Measurements from ENCODE around the gene VGF. TPM values are rescaled to one million over a fixed set of nuclear protein-coding genes. Genes with fewer than 3 reads are reported as not detected.
"Not testable (repeated sequence)": the region's sequence is repeated elsewhere in the genome, so short reads cannot be mapped to it uniquely, and the experiment has no call there.

VGF gene
- total and polyA plus RNA-seq, 4 experiments from 2014 or later = not detected

DNA sequence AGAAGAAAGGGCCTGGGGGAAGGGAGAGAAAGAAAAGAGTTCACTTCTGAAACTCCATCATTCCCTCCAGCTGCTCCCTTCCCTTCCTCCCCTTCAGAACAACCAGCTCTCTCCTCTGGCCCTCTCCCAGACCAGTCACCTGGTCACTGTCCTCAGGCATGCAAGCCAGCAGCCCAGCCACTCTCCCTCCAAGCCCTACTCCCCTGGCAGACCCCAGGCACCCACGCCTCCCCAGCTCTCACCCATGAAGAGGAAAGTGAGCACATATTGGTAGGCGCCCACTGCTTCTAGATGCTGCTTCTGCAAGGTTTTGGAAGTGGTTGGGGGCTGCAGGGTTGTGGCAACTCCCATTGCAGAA is 35.1 kb upstream of the VGF start:
- H3K27ac ChIP-seq (ENCODE audit: low read depth, low read length) = no peak overlapping the region
- intact Hi-C loops (cut with micrococcal nuclease) = no loop called here
- Mint-ChIP-seq H3K27ac (no peak overlapping the region), H3K4me3 (no peak overlapping the region), H3K36me3 (peaks cover 0 to 3% of the 10 kb centered on the region in 2 donors), H3K27me3 (peaks cover 11 to 15% of the 10 kb centered on the region in 2 donors), H3K4me1 (peaks cover 7 to 25% (median 13%) of the 10 kb centered on the region in 4 donors), H3K9me3 (no peaks in the 10 kb centered on the region)
- CTCF ChIA-PET (ENCODE audit: partially characterized antibody) = interaction anchor here (1.2 to 5.9 kb wide), 3 partner anchors 8 to 57 kb away, joined by 3 to 45 read pairs (median 4); partner anchors contain the start of genes PLOD3 and ZNHIT1
- H3K36me3 ChIP-seq (ENCODE audit: insufficient read depth, low read length) = no peaks in the 10 kb centered on the region
- H3K27me3 ChIP-seq (ENCODE audit: insufficient read depth, low read length) = no peaks in the 10 kb centered on the region
- H3K4me1 ChIP-seq (ENCODE audit: insufficient read depth, low read length) = peaks cover 13% of the 10 kb centered on the region
- no peak overlapping the region for H3K4me3 ChIP-seq (ENCODE audit: low read length in 2 of 2)
- POLR2A ChIA-PET (ENCODE audit: partially characterized antibody) = interaction anchor here (1.0 kb wide), 1 partner anchor 17 kb away, joined by 4 read pairs; the partner anchor contains the start of genes PLOD3 and ZNHIT1
- no peaks in the 10 kb centered on the region for H3K9me3 ChIP-seq (ENCODE audit: control insufficient read depth in 1 of 2, low read length in 2 of 2)
- no peak for DNase-seq

GRCh38 chr7:101199522-101199921 is 34.2 kb upstream of the VGF start:
- H3K4me1 Mint-ChIP-seq = peaks cover 7 to 25% (median 13%) of the 10 kb centered on the region in 4 donors
- DNase-seq; H3K4me3 Mint-ChIP-seq; H3K27me3 ChIP-seq (ENCODE audit: insufficient read depth, low read length); H3K9me3 Mint-ChIP-seq; H3K36me3 Mint-ChIP-seq; H3K27ac ChIP-seq (ENCODE audit: low read depth, low read length); intact Hi-C loops (cut with micrococcal nuclease); H3K9me3 ChIP-seq (ENCODE audit: control insufficient read depth in 1 of 2, low read length in 2 of 2); H3K36me3 ChIP-seq (ENCODE audit: insufficient read depth, low read length); H3K27ac Mint-ChIP-seq; H3K4me3 ChIP-seq (ENCODE audit: low read length in 2 of 2): not testable (repeated sequence)
- peaks cover 13% of the 10 kb centered on the region for H3K4me1 ChIP-seq (ENCODE audit: insufficient read depth, low read length)
- POLR2A ChIA-PET (ENCODE audit: partially characterized antibody) = interaction anchor here (1.0 kb wide), 1 partner anchor 18 kb away, joined by 4 read pairs; the partner anchor contains the start of genes PLOD3 and ZNHIT1
- CTCF ChIA-PET (ENCODE audit: partially characterized antibody) = interaction anchor here (0.7 to 5.9 kb wide), 4 partner anchors 7 to 126 kb away, joined by 3 to 45 read pairs (median 4); no protein-coding TSS in a partner anchor
- peaks cover 12 to 18% of the 10 kb centered on the region in 2 donors for H3K27me3 Mint-ChIP-seq

GRCh38 chr7:101198476-101198875 is 33.1 kb upstream of the VGF start:
- Histone ChIP-seq H3K4me3 (ENCODE audit: low read length in 2 of 2) (no peak overlapping the region), H3K9me3 (ENCODE audit: control insufficient read depth in 1 of 2, low read length in 2 of 2) (no peaks in the 10 kb centered on the region), H3K27ac (ENCODE audit: low read depth, low read length) (no peak overlapping the region), H3K36me3 (ENCODE audit: insufficient read depth, low read length) (no peaks in the 10 kb centered on the region), H3K4me1 (ENCODE audit: insufficient read depth, low read length) (peaks cover 10% of the 10 kb centered on the region), H3K27me3 (ENCODE audit: insufficient read depth, low read length) (no peaks in the 10 kb centered on the region)
- Mint-ChIP-seq H3K27me3 (peaks cover 12 to 15% of the 10 kb centered on the region in 2 donors), H3K4me3 (no peak overlapping the region), H3K36me3 (no peaks in the 10 kb centered on the region), H3K27ac (no peak overlapping the region), H3K9me3 (no peaks in the 10 kb centered on the region), H3K4me1 (peaks cover 4 to 16% (median 7%) of the 10 kb centered on the region in 4 donors)
- POLR2A ChIA-PET (ENCODE audit: partially characterized antibody) = no interaction called here
- intact Hi-C loops (cut with micrococcal nuclease) = no loop called here
- DNase-seq = no peak
- CTCF ChIA-PET (ENCODE audit: partially characterized antibody) = interaction anchor here (1.0 kb wide), 1 partner anchor 54 kb away, joined by 3 read pairs; no protein-coding TSS in a partner anchor

DNA sequence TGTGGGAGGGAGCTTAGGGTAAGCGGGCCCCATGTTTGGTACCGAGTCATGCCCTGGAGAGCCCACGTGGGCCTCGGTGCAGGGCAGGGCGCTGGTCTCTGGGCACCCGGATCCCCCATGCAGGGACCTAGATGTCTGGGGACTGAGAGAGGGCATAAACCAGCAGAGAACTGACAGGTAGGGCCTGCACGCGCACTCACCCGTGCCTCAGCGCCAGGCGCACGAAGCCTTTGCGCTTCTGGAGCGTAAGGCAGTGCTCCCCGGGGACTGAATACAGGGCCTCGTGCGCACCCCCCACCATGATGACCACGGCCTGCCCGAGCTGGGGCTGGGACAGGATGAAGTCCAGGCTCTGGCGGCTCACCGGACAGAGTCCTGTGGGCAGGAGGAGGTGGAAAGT is 32.6 kb upstream of the VGF start:
- Histone ChIP-seq H3K9me3 (ENCODE audit: control insufficient read depth in 1 of 2, low read length in 2 of 2) (no peaks in the 10 kb centered on the region), H3K4me1 (ENCODE audit: insufficient read depth, low read length) (peaks cover 6% of the 10 kb centered on the region), H3K27ac (ENCODE audit: low read depth, low read length) (no peak overlapping the region), H3K36me3 (ENCODE audit: insufficient read depth, low read length) (no peaks in the 10 kb centered on the region), H3K27me3 (ENCODE audit: insufficient read depth, low read length) (no peaks in the 10 kb centered on the region), H3K4me3 (ENCODE audit: low read length in 2 of 2) (no peak overlapping the region)
- no peaks in the 10 kb centered on the region for H3K36me3 Mint-ChIP-seq
- no peaks in the 10 kb centered on the region for H3K9me3 Mint-ChIP-seq
- ChIA-PET POLR2A (ENCODE audit: partially characterized antibody) (no interaction called here), CTCF (ENCODE audit: partially characterized antibody) (no interaction called here)
- H3K4me3 Mint-ChIP-seq = no peak overlapping the region
- no peak overlapping the region for H3K27ac Mint-ChIP-seq
- DNase-seq = no peak
- peaks cover 4 to 15% (median 5%) of the 10 kb centered on the region in 4 donors for H3K4me1 Mint-ChIP-seq
- intact Hi-C loops (cut with micrococcal nuclease) = no loop called here
- H3K27me3 Mint-ChIP-seq = peaks cover 12 to 15% of the 10 kb centered on the region in 2 donors

- no peak overlapping the region for H3K4me3 Mint-ChIP-seq
- H3K27ac ChIP-seq (ENCODE audit: low read depth, low read length) = no peak overlapping the region
- H3K4me1 ChIP-seq (ENCODE audit: insufficient read depth, low read length) = peaks cover 2% of the 10 kb centered on the region
- H3K4me1 Mint-ChIP-seq = peaks cover under 1 to 8% (median 4%) of the 10 kb centered on the region in 4 donors
- H3K36me3 ChIP-seq (ENCODE audit: insufficient read depth, low read length) = no peaks in the 10 kb centered on the region
- no peaks in the 10 kb centered on the region for H3K9me3 ChIP-seq (ENCODE audit: control insufficient read depth in 1 of 2, low read length in 2 of 2)
- POLR2A ChIA-PET (ENCODE audit: partially characterized antibody) = no interaction called here
- intact Hi-C loops (cut with micrococcal nuclease) = no loop called here
- CTCF ChIA-PET (ENCODE audit: partially characterized antibody) = interaction anchor here (6.5 to 8.6 kb wide), 2 partner anchors 54 to 87 kb away, joined by 62 to 177 read pairs; no protein-coding TSS in a partner anchor
- no peaks in the 10 kb centered on the region for H3K36me3 Mint-ChIP-seq
- peaks cover 7 to 14% of the 10 kb centered on the region in 2 donors for H3K27me3 Mint-ChIP-seq
- no peak overlapping the region for H3K27ac Mint-ChIP-seq
- no peaks in the 10 kb centered on the region for H3K27me3 ChIP-seq (ENCODE audit: insufficient read depth, low read length)
- no peaks in the 10 kb centered on the region for H3K9me3 Mint-ChIP-seq
- H3K4me3 ChIP-seq (ENCODE audit: low read length in 2 of 2) = no peak overlapping the region
- no peak for DNase-seq
Observed at GRCh38 chr7:101195884-101196283, 30.5 kb upstream of the VGF start.

DNA sequence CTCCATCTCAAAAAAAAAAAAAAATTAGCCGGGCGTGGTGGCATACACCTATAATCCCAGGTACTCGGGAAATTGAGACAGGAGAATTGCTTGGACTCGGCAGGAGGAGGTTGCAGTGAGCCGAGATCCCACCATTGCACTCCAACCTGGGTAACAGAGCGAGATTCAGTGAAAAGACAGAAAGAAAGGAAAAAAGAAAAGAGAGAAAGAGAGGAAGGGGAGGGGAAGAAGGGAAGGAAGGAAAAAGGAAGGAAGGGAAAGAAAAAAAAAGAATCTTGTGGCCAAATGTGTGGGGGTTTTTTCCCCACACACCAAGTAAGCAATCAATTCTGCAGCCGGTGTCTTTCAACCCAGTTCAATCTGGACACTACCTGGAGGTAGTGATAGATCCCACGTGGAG is 23.7 kb upstream of the VGF start:
- ChIA-PET CTCF (ENCODE audit: partially characterized antibody) (interaction anchor here (8.6 kb wide), 1 partner anchor 47 kb away, joined by 177 read pairs; no protein-coding TSS in a partner anchor), POLR2A (ENCODE audit: partially characterized antibody) (no interaction called here)
- Mint-ChIP-seq H3K27ac (no peak overlapping the region), H3K4me3 (no peak overlapping the region), H3K27me3 (peaks cover 8 to 15% of the 10 kb centered on the region in 2 donors), H3K4me1 (peaks cover 0 to 4% (median under 1%) of the 10 kb centered on the region in 4 donors), H3K36me3 (no peaks in the 10 kb centered on the region), H3K9me3 (no peaks in the 10 kb centered on the region)
- intact Hi-C loops (cut with micrococcal nuclease) = no loop called here
- Histone ChIP-seq H3K27me3 (ENCODE audit: insufficient read depth, low read length) (no peaks in the 10 kb centered on the region), H3K4me1 (ENCODE audit: insufficient read depth, low read length) (no peaks in the 10 kb centered on the region), H3K36me3 (ENCODE audit: insufficient read depth, low read length) (no peaks in the 10 kb centered on the region), H3K4me3 (ENCODE audit: low read length in 2 of 2) (no peak overlapping the region), H3K9me3 (ENCODE audit: control insufficient read depth in 1 of 2, low read length in 2 of 2) (no peaks in the 10 kb centered on the region), H3K27ac (ENCODE audit: low read depth, low read length) (no peak overlapping the region)
- DNase-seq = no peak

GRCh38 chr7:101186844-101187428 is 21.6 kb upstream of the VGF start:
- CTCF ChIA-PET (ENCODE audit: partially characterized antibody) = interaction anchor here (1.3 kb wide), 1 partner anchor 16 kb away, joined by 3 read pairs; no protein-coding TSS in a partner anchor
- Histone ChIP-seq H3K9me3 (ENCODE audit: control insufficient read depth in 1 of 2, low read length in 2 of 2) (no peaks in the 10 kb centered on the region), H3K4me1 (ENCODE audit: insufficient read depth, low read length) (no peaks in the 10 kb centered on the region), H3K4me3 (ENCODE audit: low read length in 2 of 2) (no peak overlapping the region), H3K27ac (ENCODE audit: low read depth, low read length) (no peak overlapping the region), H3K27me3 (ENCODE audit: insufficient read depth, low read length) (no peaks in the 10 kb centered on the region), H3K36me3 (ENCODE audit: insufficient read depth, low read length) (no peaks in the 10 kb centered on the region)
- no peak for DNase-seq
- H3K36me3 Mint-ChIP-seq = no peaks in the 10 kb centered on the region
- POLR2A ChIA-PET (ENCODE audit: partially characterized antibody) = no interaction called here
- H3K27me3 Mint-ChIP-seq = peaks cover 17 to 24% of the 10 kb centered on the region in 2 donors
- intact Hi-C loops (cut with micrococcal nuclease) = no loop called here
- peaks cover 0 to 2% (median 0%) of the 10 kb centered on the region in 8 donors for H3K9me3 Mint-ChIP-seq
- no peak overlapping the region for H3K4me3 Mint-ChIP-seq
- peaks cover 0 to 4% (median under 1%) of the 10 kb centered on the region in 4 donors for H3K4me1 Mint-ChIP-seq
- H3K27ac Mint-ChIP-seq = no peak overlapping the region

Measured in CD4-positive, alpha-beta memory T cell (primary cell).